OCI-LY3 (cell line): ENCODE data around the gene TLCD5.

ENCODE experiments used
- H2AFZ ChIP-seq: fragments of 200-600, 300-600 bp; shearing (Covaris generic); 2 replicates; pipeline ENCODE4 v1.6.0; 2014; ENCODE audit warnings: antibody characterized with exemption, low read depth, low read length
- H3K27ac ChIP-seq: fragments of 200-600, 300-600 bp; sonication (generic); 2 replicates; pipeline ENCODE4 v1.5.1; 2014; ENCODE audit warnings: mild to moderate bottlenecking, low read length, moderate library complexity, mixed read lengths
- H3K27me3 ChIP-seq: fragments of 200-600, 300-600 bp; sonication (generic); 2 replicates; pipeline ENCODE4 v1.6.1; 2014; ENCODE audit warnings: low read depth, low read length, mixed read lengths
- H3K36me3 ChIP-seq: fragments of 200-600, 300-600 bp; sonication (generic); replicated peaks from 2 replicates; pipeline ENCODE3; 2014; ENCODE audit warnings: low read depth, low read length, mixed read lengths
- H3K4me1 ChIP-seq: fragments of 300-600, 200-600 bp; sonication (generic); 2 replicates; pipeline ENCODE4 v1.6.1; 2014; ENCODE audit warnings: low read length, mixed read lengths
- H3K4me2 ChIP-seq: fragments of 200-600, 300-600 bp; sonication (generic); 2 replicates; pipeline ENCODE4 v1.6.1; 2014; ENCODE audit warnings: low read length, mixed read lengths
- H3K4me3 ChIP-seq: fragments of 300-600, 200-600 bp; sonication (generic); 2 replicates; pipeline ENCODE4 v1.5.1; 2014; ENCODE audit warnings: antibody characterized with exemption, mild to moderate bottlenecking, low read length, moderate library complexity
- H3K79me2 ChIP-seq: fragments of 300-600, 200-600 bp; shearing (Covaris generic); 2 replicates; pipeline ENCODE4 v1.6.1; 2014; ENCODE audit warnings: mild to moderate bottlenecking, low read length, mixed read lengths
- H3K9ac ChIP-seq: fragments of 300-600, 200-600 bp; shearing (Covaris generic); 2 replicates; pipeline ENCODE4 v1.6.0; 2014; ENCODE audit warnings: mild to moderate bottlenecking, low read length, moderate library complexity
- H3K9me3 ChIP-seq: fragments of 200-600, 300-600 bp; shearing (Covaris generic); 2 replicates; pipeline ENCODE4 v1.6.1; 2014; ENCODE audit warnings: low read length, mixed read lengths; ENCODE audit not compliant: insufficient read depth
- H4K20me1 ChIP-seq: fragments of 200-600, 300-600 bp; sonication (generic); 2 replicates; pipeline ENCODE4 v1.6.1; 2016; ENCODE audit warnings: low read length, mixed read lengths; ENCODE audit not compliant: insufficient read depth
- EZH2phosphoT487 ChIP-seq: fragments of 200-600 bp; shearing (Covaris generic); IDR thresholded peaks from 2 replicates; pipeline ENCODE4 v1.6.1; 2018; ENCODE audit warnings: antibody characterized with exemption, mixed run types, low read depth
- TF ChIP-seq, protein P1 (sequence below): fragments of 200-600, 300-600 bp; sonication (generic); IDR thresholded peaks from 2 replicates; pipeline ENCODE4 v1.5.1; 2014; ENCODE audit warnings: antibody characterized with exemption, low read length, low read depth

Gene TLCD5

DNA sequence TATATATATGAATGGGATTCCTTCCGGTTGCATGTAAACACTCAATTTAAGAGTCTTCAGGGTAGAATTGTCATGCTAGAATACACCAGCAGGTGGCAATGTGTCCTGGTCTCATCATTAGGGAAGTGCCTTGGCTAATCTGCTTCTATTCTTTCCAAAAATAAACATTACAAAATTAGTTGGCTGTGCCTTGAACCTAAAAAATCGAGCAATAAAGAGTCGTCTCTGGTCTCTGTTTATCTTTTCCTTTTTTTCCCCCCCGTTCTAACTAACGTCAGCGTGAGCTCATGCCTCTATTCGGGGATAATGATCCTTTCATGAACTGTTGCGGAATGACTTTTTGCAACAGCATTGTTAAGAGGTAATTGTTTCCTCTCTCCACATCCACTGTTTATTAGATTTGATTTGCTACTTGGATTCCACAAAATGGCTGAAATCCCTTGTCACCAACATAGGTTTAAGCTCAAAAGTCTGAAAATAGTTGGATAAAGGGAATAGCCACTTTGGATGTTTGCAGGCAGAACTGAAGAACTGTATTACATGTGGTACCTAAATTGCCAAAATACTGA, 9.9 kb downstream of the TLCD5 start:
- Histone ChIP-seq H3K4me2 (peak overlapping the region; percentile 94), H4K20me1 (peaks cover 25% of the 10 kb centered on the region), H3K9me3 (no peaks in the 10 kb centered on the region), H3K4me3 (peak overlapping the region; percentile 94), H3K4me1 (peaks cover 15% of the 10 kb centered on the region), H3K36me3 (no peaks in the 10 kb centered on the region), H3K79me2 (peaks cover 24% of the 10 kb centered on the region), H3K27ac (no peak overlapping the region), H3K27me3 (peaks cover 41% of the 10 kb centered on the region), H3K9ac (peak overlapping the region; percentile 91; the same call in 1 of the 2 replicates), H2AFZ (peak overlapping the region; percentile 72)
- TF ChIP-seq EZH2phosphoT487, result no peak
- TF ChIP-seq, protein P1, sequence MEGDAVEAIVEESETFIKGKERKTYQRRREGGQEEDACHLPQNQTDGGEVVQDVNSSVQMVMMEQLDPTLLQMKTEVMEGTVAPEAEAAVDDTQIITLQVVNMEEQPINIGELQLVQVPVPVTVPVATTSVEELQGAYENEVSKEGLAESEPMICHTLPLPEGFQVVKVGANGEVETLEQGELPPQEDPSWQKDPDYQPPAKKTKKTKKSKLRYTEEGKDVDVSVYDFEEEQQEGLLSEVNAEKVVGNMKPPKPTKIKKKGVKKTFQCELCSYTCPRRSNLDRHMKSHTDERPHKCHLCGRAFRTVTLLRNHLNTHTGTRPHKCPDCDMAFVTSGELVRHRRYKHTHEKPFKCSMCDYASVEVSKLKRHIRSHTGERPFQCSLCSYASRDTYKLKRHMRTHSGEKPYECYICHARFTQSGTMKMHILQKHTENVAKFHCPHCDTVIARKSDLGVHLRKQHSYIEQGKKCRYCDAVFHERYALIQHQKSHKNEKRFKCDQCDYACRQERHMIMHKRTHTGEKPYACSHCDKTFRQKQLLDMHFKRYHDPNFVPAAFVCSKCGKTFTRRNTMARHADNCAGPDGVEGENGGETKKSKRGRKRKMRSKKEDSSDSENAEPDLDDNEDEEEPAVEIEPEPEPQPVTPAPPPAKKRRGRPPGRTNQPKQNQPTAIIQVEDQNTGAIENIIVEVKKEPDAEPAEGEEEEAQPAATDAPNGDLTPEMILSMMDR, result peak; percentile 58

DNA sequence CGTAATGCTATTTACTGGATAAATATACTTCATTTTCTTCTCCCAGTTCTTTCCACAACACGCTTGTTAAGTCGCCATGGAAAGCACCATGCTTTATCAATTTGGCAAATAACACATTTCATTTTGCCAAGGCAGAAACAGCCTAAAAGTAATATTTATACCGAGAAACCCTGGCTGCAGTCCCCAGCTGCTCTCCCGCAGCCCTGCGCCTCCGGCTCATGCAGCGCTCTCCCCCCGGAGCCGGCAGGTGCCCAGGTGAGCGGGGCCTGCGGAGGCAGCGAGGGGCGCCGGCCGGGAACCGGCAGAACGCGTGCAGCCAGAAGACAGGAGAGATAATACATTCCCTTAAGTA, 10.4 kb downstream of the TLCD5 start:
- Histone ChIP-seq H3K4me2 (peak overlapping the region; percentile 94), H2AFZ (peak overlapping the region; percentile 72), H3K27me3 (peaks cover 41% of the 10 kb centered on the region), H3K4me1 (peaks cover 15% of the 10 kb centered on the region), H3K9me3 (no peaks in the 10 kb centered on the region), H3K36me3 (no peaks in the 10 kb centered on the region), H3K27ac (no peak overlapping the region), H4K20me1 (peaks cover 31% of the 10 kb centered on the region), H3K9ac (peak overlapping the region; percentile 91), H3K79me2 (peaks cover 25% of the 10 kb centered on the region), H3K4me3 (peak overlapping the region; percentile 94)
- TF ChIP-seq, protein P1, result no peak
- no peak for TF ChIP-seq EZH2phosphoT487

DNA sequence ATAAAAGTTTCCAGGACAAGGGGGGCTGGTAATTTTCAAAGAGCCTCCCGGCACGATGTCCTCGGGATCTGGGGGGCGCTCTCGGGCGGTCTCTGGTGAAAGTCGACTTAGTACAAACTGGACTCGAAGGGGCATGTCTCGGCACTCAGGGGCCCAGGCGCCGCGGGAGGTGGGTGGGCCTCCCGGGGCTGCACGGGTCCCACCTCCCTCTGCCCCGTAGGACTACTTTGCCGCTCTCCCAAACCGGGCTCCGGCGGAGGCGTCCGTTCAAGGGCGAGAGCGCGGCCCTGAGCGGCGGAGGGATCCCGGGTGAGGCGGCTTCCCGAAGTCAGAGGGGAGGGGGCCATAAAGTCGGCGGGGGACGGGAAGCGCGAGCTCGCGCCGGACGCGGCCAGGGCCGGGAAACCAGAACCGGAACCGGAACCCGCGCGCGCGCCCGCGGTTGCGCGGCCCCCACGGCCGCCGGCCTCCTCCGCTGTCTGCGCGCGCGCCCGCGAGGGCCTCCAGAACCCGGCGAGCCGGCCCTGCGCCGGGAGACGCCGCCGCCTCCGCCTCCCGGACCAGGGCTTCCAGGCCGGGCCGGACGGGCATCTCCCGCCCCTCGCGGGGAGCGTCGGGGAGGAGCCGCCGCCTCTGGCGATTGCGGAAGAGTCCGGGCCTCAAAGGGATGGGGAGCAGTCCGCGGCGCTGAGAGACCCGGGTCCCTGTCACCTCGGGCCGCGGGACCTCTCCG, 11.0 kb downstream of the TLCD5 start, which contains the start of gene ARHGEF12:
TSS of gene ARHGEF12 (plus strand) at position 506 of the 733 bp plus-strand sequence. CDS start 831 bp downstream, outside the sequence.
- Histone ChIP-seq H3K4me1 (peaks cover 15% of the 10 kb centered on the region), H3K9ac (peak within 1 kb of the TSS; percentile 91), H3K36me3 (no peaks in the 10 kb centered on the region), H4K20me1 (peaks cover 35% of the 10 kb centered on the region), H3K27ac (peak within 1 kb of the TSS; percentile 17; the same call in 1 of the 2 replicates), H3K79me2 (peaks cover 30% of the 10 kb centered on the region), H3K27me3 (peaks cover 41% of the 10 kb centered on the region), H3K4me3 (peak within 1 kb of the TSS; percentile 94), H3K4me2 (peak within 1 kb of the TSS; percentile 95), H3K9me3 (no peaks in the 10 kb centered on the region), H2AFZ (peak within 1 kb of the TSS; percentile 72)
- TF ChIP-seq, protein P1, result peak; percentile 84
- no peak for TF ChIP-seq EZH2phosphoT487

DNA sequence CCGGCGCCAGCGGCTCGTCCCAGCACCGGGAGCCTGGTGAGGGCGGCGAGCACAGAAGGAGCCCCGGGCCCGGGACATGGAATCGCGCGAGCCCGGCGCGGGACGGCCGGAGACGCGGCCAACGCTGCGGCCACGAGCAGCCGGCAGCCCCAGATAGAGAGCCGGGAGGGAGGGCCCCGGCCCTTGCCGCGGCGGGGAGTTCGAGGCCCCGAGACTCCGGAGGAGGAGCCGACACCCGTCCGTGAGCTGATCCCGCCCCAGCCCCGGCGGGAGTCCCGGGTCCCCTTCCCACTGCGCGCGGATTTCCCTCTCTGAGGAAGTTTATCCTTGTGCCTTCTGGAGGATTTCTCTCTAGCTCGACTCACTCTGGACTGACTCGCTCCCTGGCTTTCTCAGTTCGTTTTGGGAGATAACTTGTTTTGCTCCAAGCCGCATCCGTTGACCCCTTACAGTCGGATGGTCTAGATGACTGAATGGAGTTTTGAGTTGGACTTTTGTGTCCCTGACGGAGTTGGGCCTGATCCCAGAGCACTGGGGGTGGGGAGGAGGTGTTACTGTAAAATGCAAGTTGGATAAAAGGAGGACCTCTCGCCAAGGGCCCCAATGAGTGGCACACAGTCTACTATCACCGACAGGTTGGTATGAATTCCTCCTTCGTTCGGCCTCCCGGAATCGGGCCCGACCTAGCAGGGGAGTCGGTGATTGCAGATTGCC, 11.7 kb downstream of the TLCD5 start:
- peak overlapping the region; percentile 91 for H3K9ac ChIP-seq
- H3K79me2 ChIP-seq, result peaks cover 34% of the 10 kb centered on the region
- H4K20me1 ChIP-seq, result peaks cover 42% of the 10 kb centered on the region
- peak overlapping the region; percentile 17; the same call in 1 of the 2 replicates for H3K27ac ChIP-seq
- no peaks in the 10 kb centered on the region for H3K9me3 ChIP-seq
- H3K4me3 ChIP-seq, result peak overlapping the region; percentile 94
- TF ChIP-seq EZH2phosphoT487, result no peak
- TF ChIP-seq, protein P1, result no peak
- H3K27me3 ChIP-seq, result peaks cover 41% of the 10 kb centered on the region
- H3K4me2 ChIP-seq, result peak overlapping the region; percentile 95
- no peaks in the 10 kb centered on the region for H3K36me3 ChIP-seq
- H3K4me1 ChIP-seq, result peaks cover 15% of the 10 kb centered on the region
- H2AFZ ChIP-seq, result peak overlapping the region; percentile 50; the same call in 1 of the 2 replicates
